Neural cell (in vitro differentiated cells): ENCODE data around the gene SEL1L2. TPM values are rescaled to one million over a fixed set of nuclear protein-coding genes. Genes with fewer than 3 reads are reported as not detected.

Experiments
- H2AFZ ChIP-seq: fragments of 200-600, 300-800 bp; sonication (generic), shearing (Covaris generic); 2 replicates; pipeline ENCODE4 v1.6.0; 2014; ENCODE audit warnings: low read depth, mild to moderate bottlenecking, antibody characterized with exemption, low read length, moderate library complexity
- H3F3A ChIP-seq: fragments of 200-600 bp; shearing (Covaris generic); 2 replicates; pipeline ENCODE4 v1.6.1; 2016; ENCODE audit warnings: mild to moderate bottlenecking, moderate library complexity, mixed read lengths, antibody characterized with exemption, low read length; ENCODE audit not compliant: insufficient read depth, poor library complexity, severe bottlenecking
- H3K27ac ChIP-seq: fragments of 200-600, 300-800 bp; sonication (generic), shearing (Covaris generic); 2 replicates; pipeline ENCODE4 v1.5.1; 2014; ENCODE audit warnings: mild to moderate bottlenecking, low read length, moderate library complexity
- H3K27me3 ChIP-seq: fragments of 300-800, 200-600 bp; sonication (generic), shearing (Covaris generic); 2 replicates; pipeline ENCODE4 v1.6.0; 2014; ENCODE audit warnings: mild to moderate bottlenecking, low read depth, low read length, moderate library complexity; ENCODE audit not compliant: insufficient read depth
- H3K36me3 ChIP-seq: fragments of 300-800, 200-600 bp; sonication (generic), shearing (Covaris generic); 2 replicates; pipeline ENCODE4 v1.5.1; 2014; ENCODE audit warnings: mild to moderate bottlenecking, antibody characterized with exemption, low read length, moderate library complexity; ENCODE audit not compliant: insufficient read depth
- H3K4me2 ChIP-seq: fragments of 300-800, 200-600 bp; sonication (generic), shearing (Covaris generic); 2 replicates; pipeline ENCODE4 v1.6.0; 2014; ENCODE audit warnings: mild to moderate bottlenecking, low read length
- H3K4me3 ChIP-seq: fragments of 300-800, 200-600 bp; sonication (generic), shearing (Covaris generic); 2 replicates; pipeline ENCODE4 v1.5.1; 2014; ENCODE audit warnings: mild to moderate bottlenecking, low read length, moderate library complexity
- H3K79me2 ChIP-seq: fragments of 200-600 bp; shearing (Covaris generic); replicated peaks from 2 replicates; pipeline ENCODE4 v1.6.0; 2014; ENCODE audit warnings: mild to moderate bottlenecking, low read length, moderate library complexity; ENCODE audit not compliant: insufficient read depth
- H3K9ac ChIP-seq: fragments of 300-800, 200-600 bp; sonication (generic), shearing (Covaris generic); 2 replicates; pipeline ENCODE4 v1.6.1; 2016; ENCODE audit warnings: mild to moderate bottlenecking, low read length, mixed read lengths
- H3K9me2 ChIP-seq: fragments of 200-600 bp; shearing (Covaris generic); 2 replicates; pipeline ENCODE4 v1.6.1; 2016; ENCODE audit warnings: mild to moderate bottlenecking, low read length, mixed read lengths; ENCODE audit not compliant: insufficient read depth
- H3K9me3 ChIP-seq: fragments of 200-600, 300-800 bp; sonication (generic), shearing (Covaris generic); 2 replicates; pipeline ENCODE4 v1.6.1; 2016; ENCODE audit warnings: mild to moderate bottlenecking, mixed run types, low read length, moderate library complexity, mixed read lengths
- H4K20me1 ChIP-seq: fragments of 200-600 bp; shearing (Covaris generic); 2 replicates; pipeline ENCODE4 v1.6.1; 2016; ENCODE audit warnings: mild to moderate bottlenecking, mixed run types; ENCODE audit not compliant: insufficient read depth
- CTCF ChIP-seq: fragments of 450-650 bp; IDR thresholded peaks from 2 replicates; pipeline ENCODE4 v1.5.1; 2014; ENCODE audit warnings: antibody characterized with exemption, mild to moderate bottlenecking, moderate library complexity; ENCODE audit not compliant: poor library complexity, severe bottlenecking
- EP300 ChIP-seq: fragments of 450-650 bp; conservative IDR thresholded peaks from 2 replicates; pipeline ENCODE4 v1.6.1; 2014; ENCODE audit warnings: antibody characterized with exemption, mild to moderate bottlenecking, moderate library complexity; ENCODE audit not compliant: poor library complexity, severe bottlenecking
- EZH2 ChIP-seq: fragments of 200-600, 300-800 bp; shearing (Covaris generic), sonication (generic); IDR thresholded peaks from 2 replicates; pipeline ENCODE4 v1.6.1; 2014; ENCODE audit warnings: antibody characterized with exemption, low read length, borderline replicate concordance, mild to moderate bottlenecking; ENCODE audit not compliant: insufficient read depth, poor library complexity, severe bottlenecking
- MXI1 ChIP-seq: fragments of 450-650 bp; conservative IDR thresholded peaks from 2 replicates; pipeline ENCODE4 v1.6.1; 2014; ENCODE audit warnings: antibody characterized with exemption, mild to moderate bottlenecking; ENCODE audit not compliant: poor library complexity, severe bottlenecking
- POLR2AphosphoS5 ChIP-seq: IDR thresholded peaks from 2 replicates; pipeline ENCODE4 v1.6.1; 2012
- RAD21 ChIP-seq: fragments of 450-650 bp; conservative IDR thresholded peaks from 2 replicates; pipeline ENCODE4 v1.6.1; 2014; ENCODE audit warnings: antibody characterized with exemption, mild to moderate bottlenecking, moderate library complexity
- REST ChIP-seq: IDR thresholded peaks from 2 replicates; pipeline ENCODE4 v1.6.1; 2012; ENCODE audit warnings: borderline replicate concordance
- SMC3 ChIP-seq: fragments of 450-650 bp; conservative IDR thresholded peaks from 2 replicates; pipeline ENCODE4 v1.6.1; 2014; ENCODE audit warnings: antibody characterized with exemption, mild to moderate bottlenecking, moderate library complexity; ENCODE audit not compliant: poor library complexity
- TAF1 ChIP-seq: IDR thresholded peaks from 2 replicates; pipeline ENCODE4 v1.6.1; 2012; ENCODE audit warnings: low read depth
- polyA plus RNA-seq: library from polyadenylated mRNA; depleted of rRNA; stranded (reverse); fragments of >200 nt; gene quantifications from 2 replicates; pipeline ENCODE4 v1.2.3, GENCODE V29; 2014

The SEL1L2 gene
- polyA plus RNA-seq, 1 donor from 2014 or later: not detected

GRCh38 chr20:13991311-13991710 lies 897 bp upstream of the SEL1L2 start:
- H3K27ac ChIP-seq: peak overlapping the region; percentile 32
- no peaks in the 10 kb centered on the region for H3K27me3 ChIP-seq
- H3K36me3 ChIP-seq: no peaks in the 10 kb centered on the region
- peaks cover 7% of the 10 kb centered on the region for H3K9me3 ChIP-seq
- no peaks in the 10 kb centered on the region for H4K20me1 ChIP-seq
- no peaks in the 10 kb centered on the region for H3K9me2 ChIP-seq
- H3K79me2 ChIP-seq: no peaks in the 10 kb centered on the region
- H2AFZ ChIP-seq: no peak overlapping the region
- no peaks in the 10 kb centered on the region for H3F3A ChIP-seq
- no peak overlapping the region for H3K4me3 ChIP-seq
- no peak overlapping the region for H3K4me2 ChIP-seq
- TF ChIP-seq EZH2: no peak
- TF ChIP-seq TAF1: no peak
- no peak for TF ChIP-seq POLR2AphosphoS5
- TF ChIP-seq EP300: no peak
- no peak for TF ChIP-seq SMC3
- TF ChIP-seq REST: no peak
- no peak for TF ChIP-seq MXI1
- TF ChIP-seq CTCF: no peak
- no peak for TF ChIP-seq RAD21
- H3K9ac ChIP-seq: no peak overlapping the region

GRCh38 chr20:13984211-13984610 lies 6.2 kb downstream of the SEL1L2 start:
- Histone ChIP-seq H3K27me3 (no peaks in the 10 kb centered on the region), H3K9me3 (no peaks in the 10 kb centered on the region), H3K4me2 (no peak overlapping the region), H3F3A (no peaks in the 10 kb centered on the region), H3K9ac (no peak overlapping the region), H3K9me2 (no peaks in the 10 kb centered on the region), H3K79me2 (no peaks in the 10 kb centered on the region), H3K27ac (no peak overlapping the region), H3K36me3 (no peaks in the 10 kb centered on the region), H4K20me1 (no peaks in the 10 kb centered on the region), H3K4me3 (no peak overlapping the region), H2AFZ (no peak overlapping the region)
- TF ChIP-seq EP300 (no peak), CTCF (no peak), SMC3 (no peak), REST (no peak), RAD21 (no peak), MXI1 (no peak), TAF1 (no peak), POLR2AphosphoS5 (no peak), EZH2 (no peak)
